HG03097 (cell line): ENCODE measurements around the gene PPFIA1.
"Not testable (repeated sequence)": the region's sequence is repeated elsewhere in the genome, so short reads cannot be mapped to it uniquely, and the experiment has no call there.

Experiments
- ATAC-seq: cut with Tn5 transposase; IDR thresholded peaks from one replicate; pipeline ENCODE4 v1.9.1; 2021; ENCODE audit not compliant: unreplicated experiment, low FRiP score

PPFIA1 gene

GRCh38 chr11:70292863-70293262 is 22.4 kb downstream of the PPFIA1 start:
- ATAC-seq = no peak

DNA sequence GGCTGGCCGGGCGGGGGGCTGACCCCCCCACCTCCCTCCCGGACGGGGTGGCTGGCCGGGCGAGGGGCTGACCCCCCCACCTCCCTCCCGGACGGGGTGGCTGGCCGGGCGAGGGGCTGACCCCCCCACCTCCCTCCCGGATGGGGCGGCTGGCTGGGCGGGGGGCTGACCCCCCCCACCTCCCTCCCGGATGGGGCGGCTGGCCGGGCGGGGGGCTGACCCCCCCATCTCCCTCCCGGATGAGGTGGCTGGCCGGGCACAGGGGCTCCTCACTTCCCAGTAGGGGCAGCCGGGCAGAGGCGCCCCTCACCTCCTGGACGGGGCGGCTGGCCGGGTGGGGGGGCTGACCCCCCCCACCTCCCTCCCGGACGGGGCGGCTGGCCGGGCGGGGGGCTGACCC is 24.7 kb downstream of the PPFIA1 start:
- not testable (repeated sequence) for ATAC-seq

DNA sequence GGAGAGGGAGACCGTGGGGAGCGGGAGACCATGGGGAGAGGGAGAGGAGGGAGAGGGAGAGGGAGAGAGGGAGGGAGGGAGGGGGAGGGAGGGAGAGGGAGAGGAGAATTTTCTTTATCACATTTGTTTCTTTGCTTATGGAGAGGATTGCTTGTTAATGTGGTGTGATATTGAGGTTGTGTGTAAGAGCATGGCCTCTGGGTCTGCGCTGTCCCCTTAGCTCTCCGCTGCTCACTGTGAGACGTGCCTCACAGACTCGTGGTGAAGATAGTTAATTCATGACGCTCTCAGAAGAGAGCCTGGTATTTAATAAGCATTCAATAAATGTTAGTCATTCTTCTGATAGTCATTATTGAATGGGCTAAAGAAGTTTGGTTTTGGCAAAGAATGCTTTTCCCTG is 26.2 kb downstream of the PPFIA1 start:
- no peak for ATAC-seq

- ATAC-seq = no peak
Observed at GRCh38 chr11:70297341-70297740, 26.9 kb downstream of the PPFIA1 start.

- ATAC-seq = no peak
Observed at GRCh38 chr11:70298243-70298915, 27.9 kb downstream of the PPFIA1 start.

DNA sequence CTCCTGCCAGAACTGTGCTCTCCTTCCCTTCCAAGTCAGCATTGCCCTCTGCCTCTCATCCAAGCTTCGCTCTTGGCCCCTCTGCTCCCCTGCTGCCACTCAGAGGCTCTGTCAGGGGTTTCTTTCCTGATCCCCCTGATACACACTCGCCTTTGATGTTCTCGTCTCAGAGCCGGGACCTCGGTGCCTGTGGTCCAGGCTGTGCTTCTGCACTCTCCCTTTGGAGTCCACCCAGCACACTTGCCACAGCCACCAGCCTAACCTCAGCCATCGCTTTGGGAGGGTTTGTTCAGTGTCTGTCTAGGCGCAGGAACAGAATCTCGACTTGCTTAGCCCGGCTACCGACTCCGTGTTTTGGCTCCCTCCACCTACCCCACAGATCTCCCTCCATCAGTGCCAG is 29.1 kb downstream of the PPFIA1 start:
- no peak for ATAC-seq

GRCh38 chr11:70301191-70301590 is 30.7 kb downstream of the PPFIA1 start:
- ATAC-seq = no peak

DNA sequence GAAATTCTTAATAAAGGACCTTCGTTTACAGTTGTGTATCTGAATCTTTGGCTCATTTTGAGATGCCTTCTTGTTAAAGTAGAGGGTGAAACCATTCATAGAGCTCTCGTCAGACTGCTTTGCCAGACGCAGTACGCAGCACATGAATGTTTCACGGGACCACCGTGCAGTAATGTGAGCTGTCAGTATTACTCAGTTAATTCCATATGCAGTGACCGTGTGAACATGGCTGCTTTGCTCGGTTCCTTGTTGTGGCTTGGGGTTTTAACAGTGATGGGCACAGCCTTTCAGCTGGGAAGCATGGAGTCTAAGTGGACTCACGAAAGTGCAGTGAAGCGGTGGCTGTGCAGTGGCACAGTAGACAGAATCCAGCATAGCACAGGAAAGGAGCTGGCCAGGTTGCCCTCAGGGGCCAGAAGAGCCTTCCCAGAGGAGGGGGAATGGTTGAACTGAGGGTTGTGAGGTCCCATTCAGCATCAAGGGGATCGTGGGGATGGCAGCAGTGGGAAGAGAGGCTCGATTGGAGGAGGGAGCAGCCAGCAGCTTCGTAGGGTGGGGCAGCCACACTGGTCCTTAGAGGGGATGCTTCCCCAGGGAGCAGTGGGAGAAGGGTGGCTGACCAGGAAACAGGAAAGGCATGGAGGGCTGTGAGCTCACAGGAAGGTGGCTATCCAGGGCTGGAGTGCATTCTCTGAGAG is 31.4 kb downstream of the PPFIA1 start:
- ATAC-seq = no peak

GRCh38 chr11:70302419-70302752 is 31.9 kb downstream of the PPFIA1 start:
- ATAC-seq = no peak

DNA sequence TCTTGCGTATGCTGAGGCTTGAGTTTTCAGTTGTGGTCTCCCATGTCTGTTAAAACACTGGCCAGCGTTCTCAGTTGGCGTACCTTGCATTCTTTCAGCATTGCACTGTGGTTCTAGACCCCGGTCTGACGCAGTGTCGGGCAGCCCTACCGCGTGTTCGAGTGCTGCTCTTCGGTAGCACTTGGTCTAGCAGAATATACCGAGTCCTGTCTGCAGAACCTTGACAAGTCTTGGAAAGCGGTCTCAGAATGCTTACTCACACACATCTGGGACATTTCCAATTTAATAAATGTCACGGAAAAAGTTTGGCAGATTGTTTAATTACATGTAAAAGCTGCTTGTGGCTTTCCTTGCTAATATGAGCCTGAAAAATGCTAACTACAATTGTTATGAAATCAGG is 32.6 kb downstream of the PPFIA1 start:
- no peak for ATAC-seq

GRCh38 chr11:70304208-70304603 is 33.7 kb downstream of the PPFIA1 start:
- ATAC-seq = no peak

DNA sequence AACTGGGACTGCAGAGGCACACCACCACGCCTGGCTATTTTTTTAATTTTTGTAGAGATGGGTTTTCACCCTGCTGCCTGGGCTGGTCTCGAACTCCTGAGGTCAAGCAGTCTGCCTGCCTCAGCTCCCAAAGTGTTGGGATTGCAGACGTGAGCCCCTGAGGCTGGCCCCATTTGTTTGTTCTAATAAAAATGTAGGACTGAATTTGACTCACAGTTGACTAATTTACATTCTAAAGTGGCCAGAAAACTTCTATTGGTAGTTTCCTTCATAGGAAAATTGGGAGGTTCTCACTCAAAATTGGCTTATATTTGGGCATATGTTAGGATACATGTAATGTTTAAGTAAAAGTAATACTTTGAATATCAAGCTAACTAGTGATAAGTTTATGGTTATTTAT is 35.0 kb downstream of the PPFIA1 start:
- ATAC-seq = no peak

DNA sequence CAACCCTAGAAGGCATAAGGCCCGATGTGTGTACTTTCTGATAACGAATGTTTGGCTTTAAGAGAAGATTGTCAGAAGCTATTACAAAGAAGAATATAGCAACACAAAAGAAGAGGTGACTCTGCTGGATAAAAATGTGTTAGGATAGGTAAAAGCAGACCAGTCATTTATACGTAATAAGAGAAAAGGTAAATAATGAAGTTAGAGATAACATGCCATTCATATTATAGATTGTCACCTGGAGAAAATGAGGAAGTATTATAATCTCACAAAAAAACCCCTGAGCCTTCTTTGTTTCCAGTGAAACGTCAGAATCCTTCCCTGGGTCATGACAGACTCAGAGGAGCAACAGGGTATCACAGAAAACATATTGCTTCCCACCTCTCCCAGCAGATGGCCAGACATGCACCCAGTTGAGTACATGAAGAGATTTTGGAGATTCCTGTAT is 36.1 kb downstream of the PPFIA1 start:
- ATAC-seq = no peak

- no peak for ATAC-seq
Observed at GRCh38 chr11:70307176-70307575, 36.7 kb downstream of the PPFIA1 start.

GRCh38 chr11:70311616-70312015 is 41.1 kb downstream of the PPFIA1 start:
- no peak for ATAC-seq

DNA sequence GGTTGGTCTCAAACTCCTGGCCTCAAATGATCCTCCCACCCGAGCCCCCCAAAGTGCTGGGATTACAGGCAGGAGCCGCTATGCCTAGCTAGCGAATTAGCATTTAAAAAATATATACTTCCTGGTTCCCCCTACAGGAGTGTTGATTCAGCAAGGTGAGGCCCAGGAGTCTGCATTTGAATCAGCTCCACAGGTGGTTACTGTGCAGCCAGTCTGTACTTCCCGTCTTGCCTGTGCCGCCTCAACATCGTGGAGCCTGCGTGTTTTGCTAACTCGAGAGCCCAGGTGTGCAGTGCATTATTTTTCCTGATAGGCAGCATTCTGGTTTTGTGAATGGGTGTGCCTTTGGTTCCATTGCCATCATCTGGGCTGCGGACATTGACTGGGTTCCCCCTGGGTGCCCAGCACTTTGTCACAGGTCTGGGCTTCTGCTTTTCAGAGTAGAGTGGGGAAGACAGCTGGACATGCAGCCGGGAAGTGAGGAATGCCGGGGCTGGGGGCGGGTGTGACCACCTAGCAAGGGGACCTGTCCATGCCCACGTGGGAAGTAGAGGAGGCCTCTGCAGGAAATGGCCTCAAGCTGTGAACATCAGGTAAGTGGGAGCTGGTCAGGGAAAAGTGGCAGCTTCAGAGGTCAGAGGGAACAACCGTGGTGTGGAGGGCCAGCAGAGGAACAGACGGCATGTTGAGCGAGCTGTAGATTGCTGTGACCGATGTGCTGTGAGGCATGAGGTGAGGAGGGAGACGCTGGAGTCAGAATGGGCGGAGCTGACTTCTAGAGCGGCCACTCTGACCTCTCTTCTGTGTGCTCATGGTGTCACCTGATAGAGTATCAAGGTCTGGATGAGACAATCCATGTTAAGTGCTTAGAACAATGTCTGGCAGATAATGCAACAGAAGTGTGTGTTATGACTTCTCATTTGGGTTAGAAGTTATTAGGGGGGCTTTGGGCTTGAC is 42.2 kb downstream of the PPFIA1 start:
- no peak for ATAC-seq

GRCh38 chr11:70313945-70314344 is 43.5 kb downstream of the PPFIA1 start:
- no peak for ATAC-seq

DNA sequence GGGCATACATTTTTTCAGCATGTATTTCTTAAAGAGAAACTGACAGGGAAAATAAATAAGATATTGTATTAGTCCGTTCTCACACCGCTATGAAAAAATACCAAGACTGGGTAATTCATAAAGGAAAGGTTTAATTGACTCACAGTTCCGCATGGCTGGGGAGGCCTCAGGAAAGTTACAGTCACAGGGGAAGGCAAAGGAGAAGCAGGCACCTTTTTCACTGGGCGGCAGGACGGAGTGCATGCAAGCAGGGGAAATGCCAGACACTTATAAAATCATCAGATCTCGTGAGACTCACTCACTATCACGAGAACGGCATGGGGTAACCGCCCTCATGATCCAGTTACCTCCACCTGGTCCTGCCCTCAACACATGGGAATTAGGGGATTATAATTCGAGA is 44.2 kb downstream of the PPFIA1 start:
- no peak for ATAC-seq

DNA sequence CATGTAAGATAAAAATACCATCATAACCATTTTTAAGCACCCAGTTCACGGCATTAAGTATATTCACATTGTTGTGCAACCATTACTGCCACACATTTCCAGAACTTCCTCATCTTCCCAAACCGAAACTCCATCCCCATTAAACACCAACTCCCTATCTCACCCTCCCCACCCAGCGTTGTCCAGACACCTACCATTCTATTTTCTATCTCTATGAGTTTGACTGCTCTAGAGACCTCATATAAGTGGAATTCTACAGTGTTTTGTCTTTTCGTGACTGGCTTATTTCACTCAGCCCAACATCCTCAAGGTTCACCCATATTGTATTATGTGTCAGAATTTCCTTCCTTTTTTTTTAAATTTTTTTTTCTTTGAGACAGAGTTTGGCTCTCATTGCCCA is 45.2 kb downstream of the PPFIA1 start:
- no peak for ATAC-seq

GRCh38 chr11:70317581-70318305 is 47.3 kb downstream of the PPFIA1 start:
- no peak for ATAC-seq
